Hindlimb muscle (tissue), 1 donor: ENCODE measurements around the gene RFXAP. TPM values are rescaled to one million over a fixed set of nuclear protein-coding genes. Genes with fewer than 3 reads are reported as not detected.

Experiments used
- DNase-seq: peaks from one replicate; pipeline ENCODE4 v3.0.0-alpha.2; 2013
- polyA plus RNA-seq: library from polyadenylated mRNA; unstranded; fragments of 120-200 nt; gene quantifications from one replicate; pipeline ENCODE4 v1.2.1, GENCODE V29; 2013; ENCODE audit not compliant: insufficient read length

Gene RFXAP
- polyA plus RNA-seq, 1 donor: 8.1 TPM

DNA sequence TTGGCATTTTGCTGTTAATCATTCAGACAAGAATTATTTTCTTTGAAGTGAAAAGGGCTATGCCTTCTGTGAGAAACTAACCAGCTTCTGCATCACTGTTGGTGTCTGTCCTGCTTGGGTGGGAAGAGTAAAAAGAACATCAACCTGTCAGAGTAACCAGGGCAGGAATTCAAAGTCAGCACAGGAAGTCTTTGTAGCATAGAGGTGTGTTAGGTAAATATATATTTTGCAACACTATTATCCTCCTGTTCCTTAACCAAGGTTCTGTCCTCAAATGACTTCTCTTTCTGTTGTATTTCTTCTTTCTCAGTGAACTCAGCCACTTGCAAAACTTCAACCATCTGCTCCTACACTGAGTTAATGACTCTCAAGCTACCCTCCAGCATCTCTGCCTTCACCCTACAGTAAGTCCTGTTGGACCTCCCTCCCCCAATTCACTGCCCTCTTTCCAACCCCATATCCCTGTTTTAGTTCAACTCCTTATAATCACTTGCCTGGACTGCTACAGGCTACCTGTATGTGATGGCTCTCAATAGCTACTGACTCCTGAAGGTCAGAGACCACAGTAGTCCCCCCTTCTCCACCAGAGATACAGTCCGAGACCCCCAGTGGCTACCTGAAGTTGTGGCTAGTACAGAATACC is 51.1 kb downstream of the RFXAP start:
- DNase-seq: no peak

DNA sequence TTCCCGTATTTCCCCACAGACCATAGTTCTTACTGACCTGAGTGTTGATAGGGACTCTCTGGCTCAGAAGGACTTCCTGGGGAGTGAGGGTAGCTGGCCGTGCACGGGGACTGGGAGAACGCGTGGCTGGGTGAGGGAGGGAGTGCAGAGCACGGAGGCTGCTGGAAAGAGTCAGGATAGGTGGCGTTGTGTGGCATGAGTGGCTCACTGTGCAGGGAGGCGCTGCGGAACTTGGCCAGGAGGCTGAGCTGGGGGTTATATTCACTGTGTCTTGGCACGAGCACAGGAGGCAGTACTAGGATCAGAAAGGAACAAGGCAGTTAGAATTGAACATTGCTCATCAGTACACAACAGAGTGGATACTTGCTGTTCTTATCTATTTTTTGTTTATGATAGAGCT is 53.6 kb downstream of the RFXAP start:
- DNase-seq: no peak

DNA sequence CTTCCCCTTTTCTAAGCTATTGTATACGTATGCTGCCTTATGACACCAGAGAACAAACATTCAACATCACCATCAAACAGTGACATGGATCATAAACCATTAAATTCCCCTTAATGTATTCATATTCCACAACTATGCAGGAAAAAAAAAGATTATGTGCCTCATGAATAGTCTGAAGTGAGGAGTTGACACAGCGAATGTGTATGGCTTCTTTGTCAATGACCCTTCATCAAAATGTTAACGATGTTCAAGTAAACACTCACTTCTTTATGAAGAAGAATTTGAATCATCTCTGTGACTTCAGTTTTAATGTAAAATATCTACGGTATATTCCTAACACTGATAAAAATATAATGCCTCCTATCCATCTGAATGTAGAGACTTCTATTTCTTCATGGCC is 56.4 kb downstream of the RFXAP start:
- no peak for DNase-seq

DNA sequence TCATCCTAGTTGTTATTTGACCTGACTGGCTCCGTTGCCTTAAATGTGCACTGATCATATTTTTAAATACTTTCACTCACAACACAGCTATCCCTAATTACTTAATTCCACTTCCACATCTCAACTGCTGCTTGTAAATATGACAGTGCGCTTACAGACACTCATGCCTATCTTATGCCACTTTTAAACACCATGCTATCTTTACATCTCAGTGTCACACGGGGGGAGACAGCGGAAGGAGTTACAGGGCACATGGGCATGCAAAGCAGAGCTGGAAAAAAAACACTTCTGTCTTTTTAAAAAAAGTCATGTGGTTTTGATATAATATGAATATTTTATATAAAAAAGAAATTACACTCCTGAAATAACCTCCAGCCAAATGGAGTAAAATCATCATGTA is 56.9 kb downstream of the RFXAP start:
- no peak for DNase-seq

Other genes starting within 250 kb of the RFXAP start
- gene SERTM1, start 145.2 kb upstream of the RFXAP start, polyA plus RNA-seq: 0.10 TPM
- 17.2 TPM for gene SMAD9, start 101.0 kb downstream of the RFXAP start, polyA plus RNA-seq
- gene ALG5, start 180.1 kb downstream of the RFXAP start, polyA plus RNA-seq: 17.8 TPM
- 38.2 TPM for gene EXOSC8, start 181.6 kb downstream of the RFXAP start, polyA plus RNA-seq
- gene SUPT20H, start 240.5 kb downstream of the RFXAP start, polyA plus RNA-seq: 53.8 TPM